ENCODE results near the gene CPS1.

Gene CPS1

GRCh38 chr2:210546424-210547208 is 9.8 kb upstream of the CPS1 start:
- DNase-seq: peak in 16 of 58 donors; percentile 1 to 66 (median 6)

- no peak for DNase-seq
Measured at GRCh38 chr2:210548031-210548430, 8.4 kb upstream of the CPS1 start.

DNA sequence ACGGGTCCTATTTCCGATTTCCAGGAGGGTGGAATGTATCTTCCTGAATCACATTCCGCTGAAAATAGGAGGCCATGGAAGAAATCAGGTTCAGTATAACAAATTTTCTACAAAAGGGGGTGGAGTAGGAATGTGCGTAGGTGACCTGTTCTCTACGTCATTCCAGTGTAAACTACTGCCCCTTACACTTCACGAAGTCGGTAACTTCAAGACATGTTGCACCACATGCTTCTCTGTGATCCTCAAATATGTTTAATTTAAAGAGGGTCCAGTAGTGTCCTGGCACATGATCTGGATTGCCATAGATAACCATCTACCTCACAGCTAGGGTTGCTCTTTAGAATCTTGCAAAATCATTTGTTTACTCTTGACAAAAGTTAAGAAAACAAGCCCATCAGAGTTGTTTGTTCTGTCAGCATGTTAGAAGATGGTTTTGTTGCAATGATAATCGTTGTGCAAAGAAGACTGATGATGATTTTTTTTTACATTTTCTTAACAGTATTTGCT is 7.5 kb upstream of the CPS1 start:
- DNase-seq: no peak

- DNase-seq: no peak
Measured at GRCh38 chr2:210551001-210551400, 5.4 kb upstream of the CPS1 start.

DNA sequence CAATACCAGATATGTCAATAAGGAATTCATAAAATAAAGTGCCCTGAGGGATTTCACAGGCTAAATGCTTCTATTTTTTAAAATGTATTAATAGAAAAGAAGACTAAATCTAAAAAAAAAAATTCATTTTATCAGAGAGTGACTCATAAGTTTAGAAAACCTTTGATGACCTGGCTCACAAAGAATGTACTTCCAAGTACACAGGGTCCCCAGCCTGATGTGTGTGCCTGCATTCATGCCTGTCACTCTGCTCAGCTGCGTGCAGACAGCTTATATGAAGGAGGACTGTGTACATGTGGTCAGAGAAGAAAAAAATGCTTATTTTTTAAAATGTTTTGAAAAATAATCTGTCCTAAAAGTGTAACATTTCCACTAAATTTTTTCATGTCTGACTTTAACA is 3.0 kb upstream of the CPS1 start:
- DNase-seq: no peak

GRCh38 chr2:210555555-210555954 is 844 bp upstream of the CPS1 start:
- no peak for DNase-seq

- no peak for DNase-seq
Measured at GRCh38 chr2:210557721-210558120, 1.3 kb downstream of the CPS1 start.

DNA sequence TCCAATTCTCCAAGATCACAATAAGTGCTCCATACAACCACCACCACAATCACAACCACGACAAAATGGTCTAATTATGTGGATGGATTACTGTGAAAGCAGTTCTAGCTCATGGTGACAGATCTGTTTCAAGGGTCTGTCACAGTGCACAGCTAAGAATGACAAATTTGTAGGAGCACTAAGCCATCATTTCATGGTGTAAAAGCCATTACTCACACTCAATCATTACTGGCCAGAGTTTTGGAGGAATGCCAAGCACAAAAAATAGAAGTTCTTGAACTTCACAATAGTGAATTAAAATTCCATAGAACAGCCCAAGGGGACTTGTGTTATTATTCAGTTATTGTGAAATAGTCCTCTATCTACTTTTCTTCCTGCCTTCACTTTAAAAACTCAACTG is 2.3 kb downstream of the CPS1 start:
- DNase-seq: no peak

DNA sequence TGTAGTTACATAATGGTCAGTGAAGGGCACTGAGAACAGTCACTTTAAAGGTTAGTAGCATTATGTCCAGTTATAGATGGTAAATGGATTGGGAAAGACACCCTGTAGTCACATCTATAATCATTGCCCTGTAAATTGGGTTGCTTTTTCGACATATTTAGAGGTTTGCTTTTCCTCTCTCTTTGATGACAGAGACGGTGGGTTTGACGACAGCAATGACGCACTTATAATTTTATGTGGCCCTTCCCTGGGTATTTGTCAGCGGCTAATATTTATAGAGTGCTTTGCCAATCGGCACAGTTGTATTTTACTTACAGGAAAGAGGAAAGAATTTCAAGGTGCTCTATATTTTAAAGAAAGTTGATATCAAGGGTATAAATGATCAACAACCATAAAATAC is 2.8 kb downstream of the CPS1 start:
- no peak for DNase-seq

- no peak for DNase-seq
Measured at GRCh38 chr2:210561475-210561874, 5.1 kb downstream of the CPS1 start.

GRCh38 chr2:210562091-210562490 is 5.7 kb downstream of the CPS1 start:
- DNase-seq: no peak

DNA sequence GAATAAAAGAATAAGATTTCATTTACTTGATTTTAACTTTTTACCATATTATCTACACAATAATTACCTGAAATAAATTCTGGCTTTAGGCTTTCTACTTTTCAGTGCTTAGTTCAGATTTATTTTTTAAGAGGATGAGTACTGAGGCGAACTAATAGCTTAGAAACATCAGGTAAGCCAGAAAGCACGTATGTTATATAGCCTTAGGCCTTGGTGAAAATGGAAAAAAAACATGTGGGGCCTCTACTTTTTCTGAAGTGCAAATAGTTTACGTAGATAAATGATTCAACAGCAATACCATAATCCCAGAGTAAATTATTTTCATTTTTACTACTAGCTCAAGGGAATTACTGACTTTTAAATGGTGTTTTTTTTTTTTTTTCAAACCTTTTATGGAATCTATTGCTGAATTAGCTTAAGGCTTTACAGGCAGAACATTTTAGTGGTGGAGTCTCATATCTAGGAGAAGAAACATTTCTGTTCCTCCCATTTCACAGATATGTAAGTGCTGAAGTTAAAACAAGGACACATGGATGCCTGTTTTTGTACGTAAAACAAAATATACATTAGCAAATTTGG is 6.2 kb downstream of the CPS1 start:
- DNase-seq: no peak

GRCh38 chr2:210567279-210567678 is 10.9 kb downstream of the CPS1 start:
- no peak for DNase-seq

DNA sequence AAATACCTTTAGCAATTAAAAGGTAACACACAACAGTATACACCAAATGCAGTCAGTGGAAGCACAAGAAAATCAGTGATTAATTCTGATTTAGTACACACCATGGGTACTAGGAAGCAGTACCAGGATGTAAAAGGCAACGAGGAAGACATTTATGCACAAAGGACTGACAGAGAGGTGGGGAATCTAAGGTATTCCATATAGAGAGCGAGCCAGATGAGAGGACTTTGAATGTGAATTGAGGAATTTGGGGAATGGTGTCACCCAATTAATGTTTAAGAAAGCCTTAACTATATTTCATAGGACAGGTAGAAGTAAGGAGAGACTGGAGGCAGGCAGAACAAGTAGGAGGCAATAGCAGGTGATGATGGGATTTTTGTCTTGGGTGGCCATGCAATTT is 11.7 kb downstream of the CPS1 start:
- no peak for DNase-seq

DNA sequence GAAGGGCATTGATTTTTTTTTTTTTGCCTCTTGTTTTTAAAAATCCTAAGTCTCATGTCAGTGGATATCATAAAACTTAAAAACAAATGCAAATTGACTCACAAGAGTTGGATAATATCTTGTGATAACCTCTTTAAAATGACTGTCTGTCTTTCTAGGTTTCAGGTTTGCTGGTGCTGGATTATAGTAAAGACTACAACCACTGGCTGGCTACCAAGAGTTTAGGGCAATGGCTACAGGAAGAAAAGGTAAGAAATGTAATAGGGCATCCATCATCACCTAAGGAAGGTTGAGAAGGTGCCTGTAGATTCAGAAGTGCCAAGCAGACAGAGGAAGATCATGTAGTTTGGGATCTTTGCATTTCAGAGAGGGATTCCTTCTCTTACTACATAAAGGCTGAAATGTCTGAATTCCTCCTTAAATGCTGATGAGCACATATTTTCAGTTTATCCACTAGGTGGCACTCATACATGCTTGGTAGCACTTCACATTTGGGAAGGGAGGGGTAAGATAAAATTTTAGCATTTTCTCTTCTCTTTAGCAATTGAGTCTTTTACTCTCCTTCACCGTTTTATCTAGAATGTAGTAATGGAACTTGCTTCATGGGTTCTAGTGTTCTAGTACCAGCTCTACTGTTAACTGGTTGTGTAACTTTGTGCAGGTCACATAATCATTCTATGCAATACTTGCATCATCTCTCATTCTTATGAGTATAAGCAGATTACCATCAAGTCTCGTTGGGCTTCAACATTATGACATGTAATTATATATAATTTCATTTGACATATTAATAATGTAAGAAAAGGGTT is 21.1 kb downstream of the CPS1 start:
- DNase-seq: peak in 3 of 58 donors; percentile 0 to 58 (median 30)

DNA sequence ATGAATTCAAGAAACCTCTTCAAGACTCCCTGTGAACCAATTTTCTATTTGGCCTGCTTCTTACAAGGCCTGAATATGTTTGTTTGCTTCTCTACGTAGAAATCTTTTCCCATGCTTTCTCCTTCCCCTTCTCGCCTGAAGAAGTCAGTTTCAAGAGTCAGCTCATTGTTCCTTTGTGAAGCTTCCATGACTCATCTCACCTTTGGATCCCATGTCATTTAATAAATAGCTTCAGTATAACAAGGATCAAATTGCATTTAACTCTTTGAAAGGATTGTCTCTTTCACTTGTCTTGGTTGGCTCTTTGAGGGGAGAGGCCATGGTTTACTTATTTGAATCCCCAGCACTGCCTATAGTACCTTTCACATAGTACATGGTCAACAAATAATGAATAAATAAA is 28.4 kb downstream of the CPS1 start:
- no peak for DNase-seq

DNA sequence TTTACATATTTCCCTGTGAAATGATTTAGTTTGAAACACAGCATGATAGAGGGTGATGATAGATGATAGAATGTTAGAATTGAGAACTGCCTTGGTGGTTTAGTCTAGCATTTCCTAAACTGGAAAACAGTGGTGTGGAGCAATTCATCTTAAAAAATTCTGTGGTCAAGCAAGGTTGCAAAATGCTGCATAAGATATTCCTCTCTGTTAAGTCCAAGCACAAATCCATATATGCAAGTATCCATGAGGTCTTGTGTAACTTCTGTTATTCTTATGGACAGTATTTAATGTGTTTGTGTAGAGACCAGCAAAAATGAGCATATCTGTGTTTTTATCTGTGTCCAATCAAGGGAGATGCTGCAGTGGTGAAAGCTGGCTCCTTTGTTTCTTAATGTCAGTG is 30.0 kb downstream of the CPS1 start:
- DNase-seq: no peak

GRCh38 chr2:210591663-210592062 is 35.3 kb downstream of the CPS1 start:
- peak in 4 of 58 donors; percentile 1 to 40 (median 4) for DNase-seq

DNA sequence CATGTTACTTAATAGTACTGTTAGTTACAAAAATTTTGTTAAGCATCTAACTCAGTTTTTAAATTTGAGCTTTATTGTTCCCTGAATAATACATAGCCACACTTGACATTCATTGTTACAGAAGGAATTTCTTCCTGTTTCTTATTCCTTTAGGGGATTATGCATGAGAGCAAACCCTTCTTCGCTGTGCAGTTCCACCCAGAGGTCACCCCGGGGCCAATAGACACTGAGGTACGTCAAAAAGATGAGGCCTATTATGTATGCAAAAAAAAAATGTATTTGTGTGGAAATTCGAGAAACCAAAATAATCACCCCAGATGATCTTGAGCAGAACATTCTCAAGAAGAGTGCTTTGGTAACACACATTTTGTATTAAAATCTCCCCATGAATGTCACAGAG is 36.3 kb downstream of the CPS1 start:
- no peak for DNase-seq

GRCh38 chr2:210593166-210593565 is 36.8 kb downstream of the CPS1 start:
- no peak for DNase-seq

GRCh38 chr2:210598219-210598618 is 41.8 kb downstream of the CPS1 start:
- no peak for DNase-seq

DNA sequence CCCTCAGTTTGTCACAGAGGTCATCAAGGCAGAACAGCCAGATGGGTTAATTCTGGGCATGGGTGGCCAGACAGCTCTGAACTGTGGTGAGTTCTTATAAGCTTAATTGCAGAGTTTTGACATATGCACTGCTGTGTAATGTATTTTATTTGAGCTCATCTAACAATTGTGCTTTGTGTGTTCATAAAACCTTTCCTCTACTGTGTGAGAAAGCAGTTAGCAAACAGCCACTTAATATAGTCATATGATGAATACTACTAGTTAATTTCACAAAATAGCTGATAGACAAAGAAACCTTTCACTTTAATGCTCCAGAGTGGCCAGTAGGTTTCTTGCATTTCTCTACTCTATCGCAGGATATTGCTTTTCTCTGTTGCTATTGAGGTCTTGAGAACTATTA is 43.1 kb downstream of the CPS1 start:
- DNase-seq: no peak

Data from anterior cingulate cortex (tissue), 58 donors.